ENCODE measurements around the gene SLC28A2.
"Not testable (repeated sequence)": the region's sequence is repeated elsewhere in the genome, so short reads cannot be mapped to it uniquely, and the experiment has no call there.

The SLC28A2 gene

GRCh38 chr15:45251888-45252287 is at the start of gene SLC28A2:
TSS of gene SLC28A2 (plus strand) at chr15:45252234. CDS start at chr15:45253216, 982 bp downstream.
- DNase-seq: no peak

GRCh38 chr15:45203182-45203581 is 48.9 kb upstream of the SLC28A2 start:
- no peak for DNase-seq

- DNase-seq: peak; percentile 14
These were observed 46.8 kb upstream of the SLC28A2 start for GRCh38 chr15:45205192-45205591.

DNA sequence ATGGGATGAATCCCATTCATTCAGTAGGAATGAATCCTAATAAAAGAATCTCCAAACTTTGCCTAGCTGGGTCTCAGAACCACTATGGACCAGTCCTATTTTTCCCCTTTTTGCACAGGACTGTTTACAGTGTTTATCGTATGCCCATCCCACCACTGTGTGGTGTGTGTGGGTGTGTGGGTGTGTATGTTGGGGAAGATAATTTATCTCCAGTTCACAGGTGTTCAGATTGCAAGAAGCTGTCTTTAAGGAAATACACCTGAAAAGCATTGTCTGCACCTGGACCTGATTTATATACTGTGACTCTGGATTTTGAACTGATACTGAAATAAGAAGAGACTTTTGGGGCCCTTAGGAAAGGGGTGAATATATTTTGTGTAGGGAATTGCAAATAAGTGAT is 39.5 kb upstream of the SLC28A2 start:
- DNase-seq: no peak

GRCh38 chr15:45221053-45221599 is 30.9 kb upstream of the SLC28A2 start:
- DNase-seq: no peak

GRCh38 chr15:45221967-45222366 is 30.1 kb upstream of the SLC28A2 start:
- DNase-seq: no peak

DNA sequence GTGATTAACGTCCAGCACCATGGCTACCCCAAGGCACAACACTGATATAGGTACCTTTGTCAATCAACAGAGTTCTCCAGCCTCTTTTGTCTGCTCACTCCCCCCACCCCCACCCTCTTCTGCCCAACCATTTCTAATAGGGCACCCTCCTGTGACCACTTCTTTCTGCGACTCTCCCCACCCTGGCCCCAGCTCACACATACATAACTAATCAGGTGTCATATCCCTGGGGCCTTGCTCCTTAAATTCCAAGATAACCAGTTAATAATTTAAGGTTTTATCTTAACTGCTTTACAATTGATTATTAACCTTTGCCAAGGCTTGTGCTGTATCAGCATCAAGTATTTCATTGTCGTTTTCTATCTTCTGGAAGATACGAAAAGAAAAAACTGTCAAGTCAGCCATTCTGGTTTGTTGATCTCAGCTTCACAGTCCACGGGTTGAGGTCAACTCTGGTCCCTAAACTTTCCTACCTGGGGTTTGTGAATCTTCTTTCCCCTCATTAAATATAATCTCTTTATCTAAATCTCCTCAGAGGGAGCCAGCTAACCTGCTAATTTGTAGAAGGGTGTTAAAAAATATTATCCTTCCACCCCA is 27.3 kb upstream of the SLC28A2 start:
- DNase-seq: no peak

GRCh38 chr15:45225506-45226273 is 26.3 kb upstream of the SLC28A2 start:
- no peak for DNase-seq

- no peak for DNase-seq
These were observed 23.1 kb upstream of the SLC28A2 start for GRCh38 chr15:45228931-45229330.

DNA sequence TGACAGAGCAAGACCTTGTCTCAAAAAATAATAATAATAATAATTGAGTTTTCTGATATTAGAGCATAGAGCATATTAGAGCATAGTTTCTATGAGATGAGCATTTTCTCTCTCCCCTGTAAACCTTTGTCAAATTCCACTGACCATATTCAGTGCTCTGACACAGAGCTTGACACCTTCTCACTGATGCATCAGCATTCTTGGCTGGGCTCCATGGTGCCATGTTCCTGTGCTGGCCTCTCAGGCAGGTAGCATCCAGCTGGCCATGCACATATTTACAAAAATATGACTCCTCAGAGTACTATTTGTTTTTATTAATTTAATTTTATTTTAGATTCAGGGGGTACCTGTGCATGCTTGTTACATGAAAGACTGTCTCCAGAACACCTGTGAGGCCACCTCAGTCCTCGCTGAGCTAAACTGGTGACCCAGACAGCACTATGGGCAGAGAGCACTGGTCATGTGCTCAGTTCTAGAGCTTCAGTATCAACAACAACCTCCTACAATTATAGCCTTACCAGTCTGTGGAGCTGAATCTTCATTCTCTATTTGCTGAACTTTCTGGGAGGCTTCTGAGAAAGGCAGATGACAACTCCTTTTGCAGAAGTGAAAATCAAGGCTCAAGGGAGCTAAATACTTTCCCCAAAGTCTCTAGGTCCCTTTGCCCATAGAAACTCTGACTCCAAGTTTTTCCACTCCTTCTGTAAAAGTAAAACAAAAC is 21.6 kb upstream of the SLC28A2 start:
- no peak for DNase-seq

DNA sequence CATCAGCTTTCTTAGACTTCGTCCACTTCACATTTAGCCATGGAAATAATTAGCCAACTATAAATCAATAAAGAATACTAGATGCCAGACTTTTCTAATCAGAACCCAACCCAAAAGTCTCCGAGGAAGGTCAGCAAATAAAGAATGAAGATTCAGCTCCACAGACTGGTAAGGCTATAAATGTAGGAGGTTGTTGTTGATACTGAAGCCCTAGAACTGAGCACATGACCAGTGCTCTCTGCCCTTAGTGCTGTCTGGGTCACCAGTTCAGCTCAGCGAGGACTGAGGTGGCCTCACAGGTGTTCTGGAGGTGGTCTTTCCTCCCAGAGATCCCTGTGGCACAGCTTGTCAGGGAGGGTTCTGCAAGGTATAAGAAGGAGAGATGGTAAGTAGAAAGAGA is 20.9 kb upstream of the SLC28A2 start:
- no peak for DNase-seq

DNA sequence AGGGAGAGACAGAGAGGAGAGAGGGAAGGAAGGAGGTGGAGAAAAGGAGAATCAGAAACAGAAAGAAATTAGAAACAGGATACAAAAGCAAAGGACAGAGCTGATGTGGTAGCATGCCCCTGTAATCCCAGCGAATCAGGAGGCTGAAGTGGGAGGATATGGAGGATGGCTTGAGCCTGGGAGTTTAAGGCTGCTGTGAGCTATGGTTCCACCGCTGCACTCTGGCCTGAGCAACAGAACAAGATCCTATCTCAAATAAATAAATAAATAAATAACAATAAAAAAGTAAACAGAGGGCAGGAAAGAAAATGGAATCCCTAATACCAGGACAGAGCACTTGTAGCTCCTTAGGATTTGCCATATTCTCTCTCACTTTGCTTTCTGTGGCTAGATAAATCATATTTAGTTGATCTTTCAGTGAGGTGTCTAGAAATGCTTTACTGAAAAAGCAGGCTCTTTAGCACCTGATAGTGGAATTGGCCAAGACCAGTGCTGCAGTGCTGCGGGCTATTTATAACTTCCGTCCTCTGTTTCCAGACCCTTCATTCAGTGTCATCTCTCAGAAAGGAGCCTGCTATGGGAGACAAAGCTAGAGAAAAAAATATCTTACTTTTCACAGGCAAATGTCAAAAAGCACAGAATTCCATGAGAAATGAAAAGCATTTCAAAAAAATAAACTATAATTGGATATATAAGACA is 20.0 kb upstream of the SLC28A2 start:
- no peak for DNase-seq

DNA sequence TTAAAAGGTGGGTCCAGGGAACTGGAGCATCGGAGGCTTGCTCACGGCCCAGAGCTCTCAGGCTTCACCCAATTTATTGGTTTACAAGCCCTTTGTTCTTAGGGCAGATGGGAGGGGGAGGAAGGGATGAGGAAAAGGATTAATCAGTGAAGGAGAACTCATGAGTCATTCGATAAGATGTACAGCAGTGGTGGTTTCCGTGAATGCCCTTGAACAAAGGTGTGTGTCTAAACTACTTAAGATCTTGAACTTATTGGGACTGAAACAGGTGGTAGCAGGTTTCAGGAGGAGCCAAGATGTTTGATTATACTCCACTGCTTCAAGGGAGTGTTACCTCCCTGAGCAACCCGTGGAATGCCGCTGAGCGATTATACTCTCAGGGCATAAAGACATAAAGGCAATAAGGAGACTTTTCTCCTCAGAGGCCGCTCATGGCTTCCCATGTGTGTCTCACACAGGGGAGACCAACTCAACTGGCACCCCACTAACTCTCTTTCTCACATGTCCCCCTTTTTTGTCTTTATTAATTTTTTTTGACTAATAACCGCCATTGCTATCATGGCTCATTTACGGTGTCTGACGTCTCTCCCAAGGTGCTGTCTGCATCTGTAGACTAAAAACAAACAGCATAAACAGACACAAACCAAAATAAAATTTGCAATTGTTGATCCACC is 17.3 kb upstream of the SLC28A2 start:
- DNase-seq: no peak

DNA sequence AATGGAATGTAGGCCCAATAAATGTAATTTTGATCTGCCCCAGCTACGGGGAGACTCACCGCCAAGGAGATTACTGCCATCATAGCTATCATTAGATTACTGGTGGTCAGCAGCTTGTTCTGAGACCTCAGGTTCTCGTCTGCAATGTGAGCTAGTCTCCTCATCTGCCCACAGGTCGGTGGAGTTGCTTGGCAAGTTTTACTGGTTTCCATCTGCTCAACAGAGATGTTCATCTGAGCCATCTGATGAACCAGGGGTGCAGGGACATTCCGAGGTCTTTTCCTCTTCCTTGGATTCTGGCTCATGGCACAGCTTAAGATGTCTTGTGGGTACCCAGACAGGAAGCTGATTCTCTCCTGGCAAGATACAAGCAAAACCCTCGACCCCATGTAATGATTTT is 15.2 kb upstream of the SLC28A2 start:
- DNase-seq: not testable (repeated sequence)

GRCh38 chr15:45242289-45242688 is 9.7 kb upstream of the SLC28A2 start:
- no peak for DNase-seq

GRCh38 chr15:45249125-45249780 is 2.8 kb upstream of the SLC28A2 start:
- DNase-seq: no peak

DNA sequence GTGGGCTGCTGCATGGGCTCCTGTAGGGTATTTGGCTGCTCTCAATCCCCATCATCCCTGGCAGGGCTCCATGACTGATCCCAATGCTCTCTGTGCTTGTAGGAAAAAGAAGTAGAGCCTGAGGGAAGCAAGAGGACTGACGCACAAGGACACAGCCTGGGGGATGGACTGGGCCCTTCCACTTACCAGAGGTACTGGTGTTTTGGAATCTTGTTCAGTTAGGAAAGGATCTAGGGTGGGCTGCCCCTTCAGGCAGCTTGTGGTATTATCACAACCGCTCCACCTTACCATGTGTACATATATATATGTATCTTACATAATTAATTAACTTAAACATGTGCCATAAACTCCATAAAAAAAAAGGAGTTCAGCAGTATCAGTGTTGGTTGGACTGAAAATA is 1.3 kb downstream of the SLC28A2 start:
- DNase-seq: no peak

DNA sequence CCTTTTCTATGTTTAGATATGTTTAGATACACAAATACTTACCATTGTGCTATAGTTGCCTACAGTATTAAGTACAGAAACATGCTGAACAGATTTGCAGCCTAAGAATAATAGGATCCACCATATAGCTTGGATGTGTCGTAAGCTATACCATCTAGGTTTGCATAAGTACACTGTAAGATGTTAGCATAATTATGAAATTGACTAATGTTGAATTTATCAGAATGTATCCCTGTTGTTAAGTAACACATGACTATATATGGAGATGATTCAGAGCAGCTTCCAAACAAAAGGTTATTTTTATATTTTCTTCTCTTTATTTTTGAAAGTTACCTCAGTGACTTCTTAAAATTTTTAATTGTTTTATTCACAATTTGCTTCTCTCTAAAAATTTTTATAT is 2.4 kb downstream of the SLC28A2 start:
- DNase-seq: no peak

- not testable (repeated sequence) for DNase-seq
These were observed 2.8 kb downstream of the SLC28A2 start for GRCh38 chr15:45254824-45255223.

GRCh38 chr15:45259796-45260195 is 7.8 kb downstream of the SLC28A2 start:
- DNase-seq: no peak

GRCh38 chr15:45262906-45263461 is 10.9 kb downstream of the SLC28A2 start:
- DNase-seq: no peak

DNA sequence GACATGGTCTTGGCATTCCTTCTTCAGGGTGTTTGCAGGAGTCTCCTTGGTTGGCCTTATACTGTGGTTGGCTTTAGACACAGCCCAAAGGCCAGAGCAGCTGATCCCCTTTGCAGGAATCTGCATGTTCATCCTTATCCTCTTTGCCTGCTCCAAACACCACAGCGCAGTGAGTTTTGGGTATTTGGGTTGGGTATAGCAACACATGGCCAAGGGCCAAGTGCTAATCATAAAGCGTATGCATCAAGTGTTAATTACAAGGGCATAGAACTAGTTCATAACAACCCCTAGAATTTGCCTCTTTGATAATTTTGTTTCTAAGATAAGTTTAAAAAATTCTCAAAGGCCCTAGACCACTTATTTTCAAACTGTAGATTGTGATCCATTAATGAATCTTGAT is 11.8 kb downstream of the SLC28A2 start:
- DNase-seq: no peak
